ENCODE data around the gene TTBK1.

Gene TTBK1

DNA sequence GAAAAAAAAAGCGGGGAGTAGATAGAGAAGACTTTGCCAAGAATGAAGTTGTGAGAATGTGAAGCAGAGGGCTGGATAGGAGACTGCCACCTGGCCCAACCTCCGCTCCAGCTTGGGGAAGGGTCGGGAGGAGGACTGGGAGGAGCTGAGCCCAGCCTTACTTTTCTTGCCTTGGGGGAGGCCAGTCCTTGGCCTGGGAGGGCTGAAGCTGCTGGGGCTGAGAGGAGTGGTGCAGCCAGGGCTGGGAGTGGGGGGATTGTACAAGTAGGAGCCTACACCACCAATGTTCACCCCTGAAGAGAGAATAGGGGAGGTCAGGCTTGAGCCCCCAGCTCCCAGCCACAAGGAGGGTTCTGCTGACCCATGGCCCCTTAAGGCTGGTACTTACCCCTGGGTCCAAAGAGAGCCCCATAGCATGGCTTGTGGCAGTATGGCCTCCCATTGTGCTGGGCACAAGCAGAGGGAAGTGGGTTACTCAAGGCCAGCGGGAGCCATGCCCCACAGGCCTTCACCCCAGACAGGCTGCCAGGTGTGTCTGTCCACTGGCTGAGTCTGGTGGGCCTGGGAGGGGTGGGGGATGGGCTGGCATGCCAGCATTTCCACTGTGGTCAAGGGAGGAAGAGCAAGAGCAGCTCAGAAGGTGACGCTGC is 64.3 kb downstream of the TTBK1 start:
- no peak for FAIRE-seq

DNA sequence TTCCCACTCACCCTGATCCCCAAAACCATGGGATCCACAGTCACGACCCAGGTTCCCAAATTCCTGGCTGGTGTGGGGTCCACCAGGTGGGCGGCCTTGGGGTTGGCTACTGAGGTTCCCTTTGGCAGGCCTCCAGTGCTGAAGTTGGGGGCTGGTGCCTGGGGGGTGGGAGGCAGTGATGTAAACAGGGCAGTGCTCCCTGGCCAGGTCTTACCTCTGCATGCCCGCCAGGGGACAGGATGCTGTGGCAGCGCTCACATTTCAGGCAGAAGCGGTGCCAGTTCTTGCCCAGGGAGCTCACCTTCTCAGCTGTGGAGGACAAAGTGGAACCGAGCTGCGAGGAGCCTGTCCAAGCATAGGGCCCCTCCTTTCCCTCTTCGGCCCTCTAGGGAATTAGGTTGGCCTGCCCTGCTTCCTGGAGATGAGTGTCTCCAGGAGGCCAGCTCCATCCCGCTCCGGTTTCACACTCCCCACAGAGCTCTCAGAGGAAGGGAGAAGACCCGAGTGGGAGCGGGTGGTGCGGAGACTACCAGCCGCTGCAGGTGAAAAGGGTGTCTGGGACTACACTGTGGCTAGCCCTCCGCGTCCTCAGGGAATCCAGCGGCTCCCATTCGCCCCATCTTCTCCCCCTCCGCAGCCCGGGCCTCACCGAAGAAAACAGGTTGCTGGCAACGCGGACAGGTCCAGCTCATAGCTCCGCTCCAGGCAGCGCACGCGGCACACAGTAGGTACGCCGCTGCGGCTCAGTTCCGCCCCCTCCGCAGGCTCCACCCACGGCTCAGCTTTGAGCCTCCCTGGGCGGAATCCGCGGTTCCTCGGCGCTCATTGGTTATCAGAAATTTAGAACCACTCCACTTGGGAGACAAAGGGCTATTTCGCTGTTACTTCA is 65.1 kb downstream of the TTBK1 start, which contains the start of gene CRIP3:
Gene CRIP3, minus strand, starts transcription at position 726 of the 889 bp plus-strand sequence. Its CDS starts 34 bp downstream, at position 692.
- no peak for FAIRE-seq

DNA sequence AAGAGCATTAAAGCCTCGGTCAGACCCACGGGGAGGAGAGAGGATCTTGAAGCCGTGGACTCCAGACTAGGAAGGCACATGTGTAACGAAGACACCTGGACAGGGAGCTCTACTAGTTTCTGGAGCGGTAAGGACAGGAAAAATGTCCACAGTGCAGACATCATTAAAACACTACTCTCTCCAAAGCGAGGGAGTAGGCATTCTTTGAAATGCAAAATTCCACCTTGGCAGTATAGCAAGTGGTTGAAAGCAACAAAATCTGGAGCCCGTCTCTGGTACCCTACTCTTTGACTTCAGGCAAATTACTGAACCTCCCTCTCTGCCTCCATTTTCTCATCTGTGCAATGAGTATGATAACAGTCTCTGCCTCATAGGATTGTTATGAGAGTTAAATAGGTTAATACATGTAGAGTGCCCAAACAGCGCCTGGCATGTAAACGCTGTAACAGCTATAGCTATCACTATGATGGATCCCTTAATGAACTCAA is 65.8 kb downstream of the TTBK1 start:
- no peak for FAIRE-seq

DNA sequence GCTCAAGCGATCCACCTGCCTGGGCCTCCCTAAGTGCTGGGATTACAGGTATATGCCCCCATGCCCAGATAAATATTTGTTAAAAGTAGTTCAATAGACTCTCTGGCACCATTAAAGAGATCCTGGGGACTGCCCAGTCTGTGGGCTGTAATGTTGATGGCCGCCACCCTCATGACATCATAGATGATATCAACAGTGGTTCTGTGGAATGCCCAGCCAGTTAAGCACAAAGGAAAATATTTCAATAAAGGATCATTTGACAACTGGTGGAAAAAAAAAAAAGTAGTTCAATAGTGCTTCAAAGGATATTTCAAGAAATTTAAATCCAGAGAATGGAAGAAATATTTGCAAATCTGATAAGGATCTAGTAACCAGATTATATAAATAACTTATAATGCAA is 66.9 kb downstream of the TTBK1 start:
- no peak for FAIRE-seq

DNA sequence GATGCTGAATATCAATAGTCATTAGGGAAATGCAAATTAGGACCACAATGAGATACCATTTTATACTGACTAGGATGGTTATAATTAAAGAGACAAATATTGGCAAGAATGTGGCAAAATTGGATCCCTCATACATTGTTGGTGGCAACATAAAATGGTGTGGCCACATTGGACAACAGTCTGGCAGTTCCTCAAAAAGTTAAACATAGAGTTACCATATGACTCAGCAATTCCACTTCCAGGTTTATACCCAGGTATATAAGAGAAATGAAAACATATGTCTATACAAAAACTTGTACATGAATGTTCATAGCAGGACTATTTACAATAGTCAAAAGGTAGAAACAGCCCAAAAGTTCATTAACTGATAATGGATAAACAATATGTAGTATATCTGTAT is 67.3 kb downstream of the TTBK1 start:
- no peak for FAIRE-seq

DNA sequence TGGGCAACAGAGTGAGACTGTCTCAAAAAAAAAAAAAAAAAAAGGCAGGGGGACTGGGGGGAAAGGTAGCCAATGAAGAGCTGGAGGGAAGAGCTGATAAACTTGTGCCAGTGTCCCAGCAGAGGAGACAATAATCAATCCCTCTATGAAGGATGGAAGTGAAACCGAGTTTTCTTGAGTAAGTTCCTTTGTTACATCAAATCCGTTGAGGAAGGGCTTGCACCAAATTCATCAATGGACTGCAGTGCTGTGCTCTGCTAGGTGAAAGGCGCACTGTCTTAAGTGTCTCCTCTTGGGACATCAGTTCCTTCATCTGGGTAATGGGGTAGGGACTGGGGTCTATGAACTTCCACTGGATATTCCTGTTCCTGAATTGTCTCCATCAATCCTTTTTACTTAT is 68.4 kb downstream of the TTBK1 start:
- no peak for FAIRE-seq

DNA sequence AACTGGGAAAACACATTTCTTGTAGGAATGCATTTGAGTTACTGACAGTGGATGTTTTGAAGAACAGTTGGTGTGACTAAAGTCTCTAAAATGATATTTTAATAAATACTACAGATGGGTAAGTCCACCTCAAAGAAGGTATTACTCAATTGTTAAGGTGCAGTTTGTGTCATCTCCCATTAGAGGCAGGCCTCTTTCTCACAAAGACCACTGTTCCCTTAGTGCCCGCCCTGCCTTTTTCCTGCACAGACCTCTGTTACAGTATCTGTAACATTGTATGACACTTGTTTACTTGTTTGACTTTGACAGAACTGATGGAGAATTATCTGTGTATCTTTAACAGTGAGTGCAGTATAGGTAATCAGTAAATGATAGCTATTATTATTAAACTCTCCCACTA is 70.5 kb downstream of the TTBK1 start:
- FAIRE-seq, result no peak

DNA sequence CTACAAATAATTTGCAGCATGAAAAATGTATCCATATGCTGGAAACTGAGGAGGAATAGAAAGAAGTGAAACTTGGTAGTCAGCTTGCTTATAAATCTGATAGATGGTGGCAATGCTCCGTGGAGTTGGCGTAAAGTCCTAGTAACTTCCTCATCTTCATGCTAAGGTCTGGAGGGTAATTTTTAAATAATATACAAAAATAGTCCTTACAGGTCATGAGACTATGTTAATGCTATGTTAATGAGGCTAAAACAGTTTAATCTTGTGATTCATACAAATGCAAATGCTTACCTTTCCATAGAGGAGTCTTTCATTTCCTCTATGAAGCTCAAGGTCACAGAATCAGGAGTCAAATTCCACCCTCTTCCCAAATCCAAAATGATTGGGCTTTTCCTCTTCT is 74.7 kb downstream of the TTBK1 start:
- FAIRE-seq, result no peak

DNA sequence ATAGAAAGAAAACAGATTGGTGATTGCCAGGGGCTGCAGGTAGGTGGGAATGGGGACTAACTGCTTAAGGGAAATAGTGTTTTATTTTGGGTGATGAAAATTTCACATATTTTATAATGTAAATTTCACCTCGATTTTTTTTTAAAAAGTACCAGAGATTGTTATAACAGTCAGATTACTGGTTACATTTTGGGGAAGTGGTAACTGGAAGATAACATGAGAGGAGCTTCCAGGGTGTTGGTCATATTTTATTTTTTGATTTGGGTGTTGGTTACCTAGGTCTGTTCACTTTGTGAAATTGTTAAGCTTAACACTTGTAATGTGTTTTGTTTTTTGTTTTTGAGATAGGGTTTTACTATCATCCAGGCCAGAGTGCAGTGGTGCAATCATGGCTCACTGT is 82.6 kb downstream of the TTBK1 start:
- no peak for FAIRE-seq

DNA sequence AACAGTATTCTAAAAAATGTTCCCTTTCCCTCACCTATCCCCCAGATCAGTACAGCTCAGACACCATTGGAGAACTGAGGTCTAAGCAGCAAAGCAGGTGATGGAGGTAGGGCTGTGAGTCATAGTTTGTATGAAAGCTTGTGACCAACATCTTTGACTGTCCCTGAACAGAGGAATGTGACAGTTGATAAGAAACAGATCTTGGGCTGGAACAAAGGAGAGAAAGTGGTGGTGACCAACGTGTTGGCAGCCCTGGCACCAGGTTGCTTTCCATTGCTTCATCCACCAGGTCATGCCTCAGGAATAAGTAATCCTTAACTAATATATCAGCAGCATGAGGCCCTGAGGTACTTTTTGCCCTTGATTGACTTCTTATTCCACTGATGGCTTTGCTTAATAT is 85.2 kb downstream of the TTBK1 start:
- FAIRE-seq, result no peak

DNA sequence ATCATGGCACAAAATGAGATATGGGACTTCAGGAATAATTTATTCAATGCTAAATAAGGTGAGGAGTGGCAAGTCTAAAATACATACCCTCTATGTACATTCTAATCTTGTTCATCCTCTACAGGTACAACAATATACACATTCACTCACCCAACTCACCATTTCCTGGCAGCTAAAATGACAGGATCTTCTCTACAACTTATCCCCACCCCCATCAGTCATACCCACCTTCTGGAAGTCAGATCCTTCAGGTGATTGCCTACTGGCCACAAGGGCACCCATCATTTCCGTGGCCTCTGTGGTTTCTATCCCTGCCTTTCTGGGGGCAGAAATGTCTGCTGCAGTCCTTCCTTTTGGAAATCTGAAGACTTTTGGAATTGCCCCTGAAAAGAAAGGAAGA is 88.2 kb downstream of the TTBK1 start:
- no peak for FAIRE-seq

DNA sequence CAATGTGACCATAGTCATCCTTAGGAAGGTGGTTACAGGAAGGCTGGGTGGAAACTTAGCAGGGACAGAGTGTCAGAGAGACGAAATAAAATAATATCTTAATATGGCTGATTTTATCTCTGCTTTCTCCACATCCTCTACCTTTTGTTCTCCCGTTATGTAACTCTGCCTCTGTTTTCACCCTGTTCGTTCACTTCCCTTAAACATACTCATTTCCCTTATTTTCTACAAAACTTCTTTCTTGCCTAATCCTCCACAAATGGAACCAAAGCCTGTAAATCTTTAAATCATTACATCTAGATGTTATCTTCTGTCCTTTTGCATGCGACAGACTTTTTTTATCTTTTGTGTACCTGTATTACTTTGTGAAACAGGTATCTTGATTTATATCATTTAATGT is 88.6 kb downstream of the TTBK1 start:
- no peak for FAIRE-seq

DNA sequence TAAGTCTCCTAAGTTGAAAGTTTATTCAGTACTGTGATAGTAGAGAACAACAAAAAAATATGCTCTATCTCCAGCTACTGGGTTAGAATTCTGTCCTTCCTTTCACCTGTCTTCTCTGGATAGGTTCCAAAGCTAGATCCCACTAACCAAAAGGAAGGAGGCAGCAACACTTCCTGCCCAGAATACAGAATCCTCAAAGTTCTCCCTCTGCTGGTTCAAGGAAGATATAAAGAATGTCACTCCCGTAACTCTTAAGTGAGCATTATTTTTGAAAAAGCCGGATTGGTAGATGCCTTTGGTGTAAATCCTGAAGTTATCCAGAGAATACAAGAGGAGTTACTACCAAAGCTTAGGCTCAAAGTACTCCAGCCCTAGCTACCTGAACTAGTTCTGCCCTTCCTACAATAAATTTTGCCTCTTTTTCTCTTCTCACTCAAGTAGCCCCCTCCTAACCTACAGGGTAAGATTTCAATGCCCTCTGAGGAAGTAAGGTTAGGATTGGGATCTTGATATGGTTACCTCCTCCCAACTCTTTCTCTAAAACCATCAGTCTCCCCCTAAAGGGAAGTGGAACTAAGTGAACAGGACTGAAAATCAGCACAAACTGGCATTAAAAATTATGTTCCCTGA is 91.3 kb downstream of the TTBK1 start:
- FAIRE-seq, result peak; percentile 96

DNA sequence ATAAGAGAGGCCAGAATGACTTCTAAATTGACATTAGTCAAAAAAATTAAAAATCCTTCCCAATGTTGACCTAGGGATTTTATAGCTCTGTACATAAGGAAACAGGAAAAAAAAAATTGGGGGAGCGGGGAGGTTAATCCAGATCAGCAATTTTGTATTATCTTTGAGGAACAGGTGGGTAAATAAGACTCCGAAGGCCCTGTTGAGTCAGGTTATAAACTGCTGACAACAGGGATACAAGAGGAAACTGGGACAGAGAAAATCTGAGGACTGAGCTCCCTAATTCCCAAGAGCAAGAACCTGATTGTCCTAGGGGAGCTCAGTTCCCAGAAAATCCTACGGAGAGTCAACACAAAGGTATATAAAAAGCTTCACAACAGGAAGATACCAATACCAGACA is 92.2 kb downstream of the TTBK1 start:
- no peak for FAIRE-seq

DNA sequence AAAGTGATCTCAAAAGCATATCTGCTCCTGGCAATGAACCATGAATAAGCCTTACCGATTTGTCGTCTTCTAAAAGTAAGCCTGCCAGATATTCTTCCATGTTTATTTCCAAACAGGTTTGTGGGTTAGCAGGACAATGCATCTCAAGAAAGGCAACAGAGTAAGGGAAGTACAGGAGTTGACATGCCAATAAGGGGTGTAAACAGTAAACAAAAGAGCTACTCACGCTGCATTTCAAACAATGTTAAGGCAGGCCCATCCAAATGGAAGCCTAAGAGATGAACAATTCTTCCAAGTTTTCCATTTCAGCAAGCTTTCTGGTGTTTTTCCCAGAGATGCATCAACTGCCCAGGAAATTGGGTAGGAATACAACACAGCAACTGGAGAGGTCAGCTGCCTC is 93.1 kb downstream of the TTBK1 start:
- no peak for FAIRE-seq

Measured in A204.1 (cell line).